GM18907 (cell line): ENCODE data around the gene OR9A2.
A peak's percentile ranks its signal among the peaks of the same experiment; 100 is the strongest.

Experiments used
- ATAC-seq: cut with Tn5 transposase; IDR thresholded peaks from one replicate; pipeline ENCODE4 v1.9.1; 2021; ENCODE audit warnings: mild to moderate bottlenecking, moderate library complexity; ENCODE audit not compliant: unreplicated experiment

Gene OR9A2

GRCh38 chr7:143023047-143023446 lies 3.9 kb downstream of the OR9A2 start:
- no peak for ATAC-seq

- ATAC-seq, result no peak
These were observed 8.0 kb downstream of the OR9A2 start for GRCh38 chr7:143018931-143019330.

- peak; percentile 45 for ATAC-seq
These were observed 9.9 kb downstream of the OR9A2 start for GRCh38 chr7:143016996-143017395.

GRCh38 chr7:143015926-143016490 lies 10.9 kb downstream of the OR9A2 start:
- no peak for ATAC-seq

GRCh38 chr7:143015084-143015483 lies 11.8 kb downstream of the OR9A2 start:
- peak; percentile 93 for ATAC-seq

GRCh38 chr7:143013893-143014292 lies 13.0 kb downstream of the OR9A2 start:
- no peak for ATAC-seq

GRCh38 chr7:143013473-143013872 lies 13.5 kb downstream of the OR9A2 start:
- ATAC-seq, result no peak

GRCh38 chr7:143012409-143012808 lies 14.5 kb downstream of the OR9A2 start:
- no peak for ATAC-seq

GRCh38 chr7:143012001-143012400 lies 14.9 kb downstream of the OR9A2 start:
- no peak for ATAC-seq

- peak; percentile 93 for ATAC-seq
These were observed 18.7 kb downstream of the OR9A2 start for GRCh38 chr7:143008007-143008901.

GRCh38 chr7:143005632-143006260 lies 21.2 kb downstream of the OR9A2 start:
- no peak for ATAC-seq

GRCh38 chr7:143003393-143004051 lies 23.4 kb downstream of the OR9A2 start:
- ATAC-seq, result peak; percentile 67

GRCh38 chr7:143002898-143003297 lies 24.0 kb downstream of the OR9A2 start:
- ATAC-seq, result no peak

- ATAC-seq, result no peak
These were observed 24.8 kb downstream of the OR9A2 start for GRCh38 chr7:143002106-143002505.

GRCh38 chr7:143000648-143001047 lies 26.3 kb downstream of the OR9A2 start:
- no peak for ATAC-seq

- no peak for ATAC-seq
These were observed 27.1 kb downstream of the OR9A2 start for GRCh38 chr7:142999793-143000192.

GRCh38 chr7:142998966-142999365 lies 28.0 kb downstream of the OR9A2 start:
- no peak for ATAC-seq

- ATAC-seq, result no peak
These were observed 29.4 kb downstream of the OR9A2 start for GRCh38 chr7:142997456-142997989.

- ATAC-seq, result no peak
These were observed 34.5 kb downstream of the OR9A2 start for GRCh38 chr7:142992427-142992826.

- ATAC-seq, result no peak
These were observed 42.6 kb downstream of the OR9A2 start for GRCh38 chr7:142984297-142984696.

- no peak for ATAC-seq
These were observed 43.1 kb downstream of the OR9A2 start for GRCh38 chr7:142983825-142984224.
